Mesodermal cell (in vitro differentiated cells): ENCODE measurements around the gene KCNE4.

ENCODE experiments used
- H3K27ac ChIP-seq: 2 replicates; pipeline ENCODE4 v1.7.0; 2013; ENCODE audit warnings: mild to moderate bottlenecking, low read depth, low read length, moderate library complexity; ENCODE audit not compliant: severe bottlenecking
- H3K36me3 ChIP-seq: 2 replicates; pipeline ENCODE4 v1.7.1; 2013; ENCODE audit warnings: mild to moderate bottlenecking, low read length, moderate library complexity; ENCODE audit not compliant: control insufficient read depth, insufficient read depth
- H3K4me1 ChIP-seq: one replicate; pipeline ENCODE4 v1.7.1; 2013; ENCODE audit warnings: mild to moderate bottlenecking, low read length; ENCODE audit not compliant: insufficient read depth, control insufficient read depth, poor library complexity, severe bottlenecking
- H3K4me3 ChIP-seq: 2 replicates; pipeline ENCODE4 v1.7.0; 2013; ENCODE audit warnings: low read length, control low read depth, mild to moderate bottlenecking; ENCODE audit not compliant: insufficient read depth, poor library complexity, severe bottlenecking; ENCODE audit errors: extremely low read depth
- H3K9me3 ChIP-seq: 2 replicates; pipeline ENCODE4 v1.7.1; 2013; ENCODE audit warnings: mild to moderate bottlenecking, low read length, moderate library complexity; ENCODE audit not compliant: control insufficient read depth
- WGBS, 2 experiments: methylation state at CpG; one replicate each; pipeline ENCODE4 v1.1.5; 2013; ENCODE audit warnings: missing lambda C conversion rate in 2 of 2; ENCODE audit not compliant: insufficient coverage in 2 of 2; 5-methylcytosine and 5-hydroxymethylcytosine counted together

KCNE4 gene

DNA sequence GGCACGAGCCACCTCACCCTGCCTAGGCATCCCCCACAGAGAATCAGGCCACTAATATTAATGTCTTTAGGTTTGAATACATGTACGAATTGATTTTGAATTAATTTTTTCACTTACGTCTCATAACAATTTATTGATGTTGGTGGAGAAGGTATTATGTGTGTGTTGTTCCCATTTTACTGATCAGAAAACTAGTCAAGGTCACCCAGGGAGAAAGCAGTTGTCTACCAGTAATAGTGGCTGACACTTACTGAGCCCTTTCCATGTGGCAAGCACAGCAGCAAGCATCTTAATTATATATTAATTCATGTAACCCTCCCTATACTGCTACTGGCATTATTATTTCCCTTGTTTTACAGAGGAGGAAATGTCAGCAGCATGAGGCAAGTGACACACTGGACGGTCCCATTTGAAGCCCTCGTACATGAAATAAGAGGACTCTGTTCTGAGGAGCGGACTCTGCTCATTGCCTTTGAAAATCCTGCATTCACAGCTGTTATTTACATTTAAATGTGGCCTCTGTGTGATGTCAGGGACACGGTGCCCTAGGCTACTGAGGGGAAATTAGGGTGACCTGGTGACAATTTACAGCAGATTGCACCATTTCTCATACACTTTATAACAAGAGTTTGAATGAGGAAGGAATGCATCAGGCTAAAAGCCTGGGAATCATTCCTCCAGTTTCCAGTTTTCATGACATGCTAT lies 30.9 kb upstream of the KCNE4 start:
- H3K4me3 ChIP-seq: no peak overlapping the region
- no peak overlapping the region for H3K27ac ChIP-seq
- H3K4me1 ChIP-seq: no peaks in the 10 kb centered on the region
- H3K9me3 ChIP-seq: peaks cover 8% of the 10 kb centered on the region
- WGBS, 2 experiments: 71 to 73% methylated on average over 2 to 3 of the region's 7 CpGs
- H3K36me3 ChIP-seq: no peaks in the 10 kb centered on the region

DNA sequence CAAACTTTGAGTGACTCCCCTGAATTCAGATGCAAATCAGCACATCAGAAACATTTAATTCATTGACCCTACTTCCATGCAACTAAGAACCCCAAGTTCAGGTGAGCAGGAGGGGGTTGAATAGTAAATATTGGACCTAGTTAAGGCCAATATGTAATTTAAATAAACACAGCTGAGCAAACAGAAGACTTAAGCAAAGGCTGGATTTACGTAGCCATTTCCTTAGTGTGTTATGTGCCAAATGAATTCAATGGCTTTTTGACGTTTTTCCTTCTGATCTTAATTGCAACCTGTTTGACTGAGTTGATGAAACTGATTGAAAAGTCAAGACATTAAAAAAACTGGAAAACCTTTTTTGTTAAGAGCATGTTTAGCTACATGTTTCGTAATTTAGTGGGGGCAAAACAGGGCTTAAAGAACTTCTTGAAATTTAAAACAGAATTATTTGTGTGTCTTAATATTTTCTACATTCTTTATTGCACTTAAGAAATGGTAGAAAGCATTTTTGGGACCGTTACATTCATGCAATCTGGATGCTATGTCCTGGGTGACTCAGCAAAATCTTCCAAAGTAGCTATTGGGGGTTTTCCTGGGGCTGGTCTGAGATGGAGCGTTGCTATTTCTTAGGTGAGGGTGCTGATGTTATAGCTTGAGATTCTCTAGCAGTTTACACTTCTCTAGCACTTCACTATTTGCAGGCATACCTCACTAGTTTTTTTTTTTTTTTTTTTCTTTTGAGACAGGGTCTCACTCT lies 25.5 kb upstream of the KCNE4 start:
- no peak overlapping the region for H3K27ac ChIP-seq
- no peaks in the 10 kb centered on the region for H3K36me3 ChIP-seq
- no peaks in the 10 kb centered on the region for H3K9me3 ChIP-seq
- peaks cover 2% of the 10 kb centered on the region for H3K4me1 ChIP-seq
- H3K4me3 ChIP-seq: no peak overlapping the region
- WGBS, 2 experiments: 83% methylated on average over 2 to 4 of the region's 5 CpGs

DNA sequence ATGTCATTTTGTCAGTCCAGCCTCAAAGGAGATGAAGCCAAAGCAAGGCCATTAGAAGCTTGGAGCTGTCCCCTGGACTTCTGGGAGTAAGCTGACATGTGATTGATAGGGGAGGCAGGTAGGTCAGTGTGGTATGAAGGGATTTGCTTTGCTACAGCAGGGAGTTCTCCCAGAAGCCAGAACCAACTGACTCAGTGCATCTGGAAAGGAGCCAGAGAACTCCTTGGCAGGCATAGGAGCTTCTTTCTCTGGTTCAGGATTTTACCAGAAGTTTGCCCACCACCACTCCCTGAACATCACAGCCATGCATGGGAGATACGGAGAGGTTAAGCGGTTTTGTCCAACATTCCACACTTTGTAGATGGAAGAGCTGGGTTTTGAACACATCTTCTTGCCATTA lies 24.5 kb upstream of the KCNE4 start:
- Histone ChIP-seq H3K9me3 (peaks cover 9% of the 10 kb centered on the region), H3K4me3 (no peak overlapping the region), H3K36me3 (no peaks in the 10 kb centered on the region), H3K27ac (no peak overlapping the region), H3K4me1 (peaks cover 2% of the 10 kb centered on the region)
- 100% methylated on average over 1 of the region's 2 CpGs; no CpG with 5 or more reads in 1 of the 2 experiments for WGBS, 2 experiments

DNA sequence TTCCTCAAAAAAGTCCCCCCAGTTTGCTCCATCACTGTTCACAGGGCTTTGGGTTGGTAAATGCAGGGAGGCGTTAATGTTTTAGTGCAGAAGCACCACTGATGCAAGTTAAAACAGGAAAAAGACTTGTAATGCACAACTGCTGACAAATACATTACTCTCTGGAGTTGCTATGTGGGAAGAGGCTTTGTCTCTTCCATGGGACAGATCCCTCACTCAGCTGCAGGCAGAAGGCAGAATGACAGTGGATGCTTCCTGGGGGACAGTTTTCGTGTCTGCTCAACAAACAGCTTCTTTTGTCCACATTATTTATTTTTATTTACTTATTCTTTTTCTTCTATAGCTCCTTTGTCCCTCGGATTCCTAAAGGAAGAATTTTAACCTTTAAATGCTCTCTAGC lies 22.7 kb upstream of the KCNE4 start:
- Histone ChIP-seq H3K36me3 (no peaks in the 10 kb centered on the region), H3K4me1 (peaks cover 2% of the 10 kb centered on the region), H3K27ac (no peak overlapping the region), H3K4me3 (no peak overlapping the region), H3K9me3 (peaks cover 14% of the 10 kb centered on the region)
- WGBS, 2 experiments: 60 to 100% methylated on average over 1 of the region's 3 CpGs

DNA sequence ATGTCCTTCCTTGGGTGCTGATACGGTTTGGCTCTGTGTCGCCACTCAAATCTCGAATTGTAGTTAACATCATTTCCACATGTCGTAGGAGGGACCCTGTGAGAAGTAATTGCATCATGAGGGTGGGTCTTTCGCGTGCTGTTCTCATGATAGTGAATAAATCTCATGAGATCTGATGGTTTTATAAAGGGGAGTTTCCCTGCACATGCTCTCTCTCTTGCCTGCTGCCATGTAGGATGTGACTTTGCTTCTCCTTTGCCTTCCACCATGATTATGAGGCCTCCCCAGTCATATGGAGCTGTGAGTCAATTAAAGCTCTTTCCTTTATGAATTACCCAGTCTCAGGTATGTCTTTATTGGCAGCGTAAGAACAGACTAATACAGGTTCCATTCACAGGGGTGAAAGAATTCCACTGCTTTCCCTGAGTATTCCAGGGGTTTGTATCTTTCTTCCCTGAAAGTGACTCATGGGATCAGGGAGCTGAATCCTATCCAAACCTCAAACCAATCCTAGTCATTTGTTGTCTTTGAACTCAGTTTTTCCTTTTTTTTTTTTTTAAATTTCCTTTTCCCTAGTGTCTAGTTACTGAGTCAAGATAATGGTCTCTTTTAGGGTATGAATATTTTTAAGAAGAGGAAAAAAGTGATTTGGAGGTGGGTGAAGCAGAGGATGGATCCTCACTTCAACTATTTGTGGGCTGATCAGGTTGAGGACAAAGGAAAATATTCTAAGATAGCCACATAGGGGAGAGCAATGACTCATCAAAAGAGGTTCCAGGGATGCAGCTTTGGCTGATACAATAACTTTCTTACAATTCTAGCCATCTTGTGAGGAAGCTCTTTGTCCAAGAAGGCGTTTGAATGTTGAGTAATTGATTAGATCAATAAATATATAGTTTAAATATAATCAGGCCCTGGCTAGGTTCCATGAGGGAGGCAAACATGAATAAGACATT lies 19.5 kb upstream of the KCNE4 start:
- no peak overlapping the region for H3K4me3 ChIP-seq
- no peak overlapping the region for H3K27ac ChIP-seq
- no peaks in the 10 kb centered on the region for H3K4me1 ChIP-seq
- no peaks in the 10 kb centered on the region for H3K36me3 ChIP-seq
- peaks cover 14% of the 10 kb centered on the region for H3K9me3 ChIP-seq
- WGBS, 2 experiments: 91 to 95% methylated on average over 6 to 7 of the region's 8 CpGs

DNA sequence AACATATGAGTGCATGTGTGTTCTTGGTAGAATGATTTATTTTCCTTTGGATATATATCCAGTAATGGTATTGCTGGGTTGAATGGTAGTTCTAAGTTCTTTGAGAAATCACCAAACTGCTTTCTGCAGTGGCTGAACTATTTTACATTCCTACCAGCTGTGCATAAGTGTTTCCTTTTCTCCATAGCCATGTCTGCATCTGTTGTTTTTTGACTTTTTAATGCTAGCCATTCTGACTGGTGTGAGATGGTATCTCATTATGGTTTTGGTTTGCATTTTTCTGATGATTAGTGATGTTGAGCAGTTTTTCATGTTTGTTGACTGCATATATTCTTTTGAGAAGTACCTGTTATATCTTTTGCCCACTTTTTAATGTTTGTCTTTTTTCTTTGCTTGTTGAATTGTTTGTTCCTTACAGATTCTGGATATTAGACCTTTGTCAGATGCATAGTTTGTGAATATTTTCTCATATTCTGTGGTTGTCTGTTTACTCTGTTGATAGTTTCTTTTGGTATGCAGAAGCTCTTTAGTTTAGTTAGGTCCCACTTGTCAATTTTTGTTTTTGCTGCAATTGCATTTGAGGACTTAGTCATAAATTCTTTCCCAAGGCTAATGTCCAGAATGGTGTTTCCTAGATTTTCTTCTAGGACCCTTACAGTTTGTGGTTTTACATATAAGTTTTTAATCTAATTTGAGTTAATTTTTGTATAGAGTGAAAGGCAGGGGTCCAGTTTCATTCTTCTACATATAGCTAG lies 17.6 kb upstream of the KCNE4 start:
- Histone ChIP-seq H3K27ac (no peak overlapping the region), H3K9me3 (peaks cover 14% of the 10 kb centered on the region), H3K36me3 (no peaks in the 10 kb centered on the region), H3K4me1 (no peaks in the 10 kb centered on the region), H3K4me3 (no peak overlapping the region)

DNA sequence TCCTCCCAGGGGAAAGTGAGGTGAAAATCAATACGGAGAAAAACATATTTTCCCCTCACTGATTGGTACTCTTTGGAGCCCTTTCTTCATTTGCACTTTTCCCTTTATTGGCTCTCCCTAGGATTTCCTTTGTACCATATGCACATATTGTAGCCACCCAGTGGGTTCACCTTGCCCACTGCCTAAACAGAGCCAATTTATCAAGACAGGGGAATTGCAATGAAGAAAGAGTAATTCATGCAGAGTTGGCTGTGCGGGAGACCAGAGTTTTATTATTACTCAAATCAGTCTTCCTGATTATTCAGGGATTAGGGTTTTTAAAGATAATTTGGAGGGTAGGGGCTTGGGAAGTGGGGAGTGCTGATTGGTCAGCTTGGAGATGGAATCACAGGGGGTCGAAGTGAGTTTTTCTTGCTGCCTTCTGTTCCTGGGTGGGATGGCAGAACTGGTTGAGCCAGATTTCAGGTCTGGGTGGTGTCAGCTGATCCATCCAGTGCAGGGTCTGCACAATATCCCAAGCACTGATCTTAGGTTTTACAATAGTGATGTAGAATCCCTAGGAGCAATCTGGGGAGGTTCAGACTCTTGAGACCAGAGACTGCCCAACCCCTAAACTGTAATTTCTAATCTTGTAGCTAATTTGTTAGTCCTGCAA lies 15.1 kb upstream of the KCNE4 start:
- no peaks in the 10 kb centered on the region for H3K36me3 ChIP-seq
- H3K27ac ChIP-seq: no peak overlapping the region
- peaks cover 4% of the 10 kb centered on the region for H3K4me1 ChIP-seq
- H3K9me3 ChIP-seq: peaks cover 11% of the 10 kb centered on the region
- 55 to 83% methylated on average over 1 to 2 of the region's 3 CpGs for WGBS, 2 experiments
- no peak overlapping the region for H3K4me3 ChIP-seq

DNA sequence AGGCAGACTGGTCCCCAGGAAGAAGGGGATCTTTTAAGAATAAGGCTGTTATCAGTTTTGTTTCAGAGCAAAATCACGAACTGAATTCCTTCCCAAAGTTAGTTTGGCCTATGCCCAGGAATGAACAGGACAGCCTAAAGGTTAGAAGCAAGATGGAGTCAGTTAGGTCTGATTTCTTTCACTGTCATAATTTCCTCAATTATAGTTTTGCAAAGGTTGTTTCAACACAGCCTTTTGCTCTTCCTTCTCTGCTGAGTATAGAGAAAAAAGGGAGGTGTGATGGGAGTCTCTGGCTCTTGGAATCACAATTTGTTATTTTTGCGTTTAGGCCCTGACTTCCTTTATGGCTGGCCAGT lies 14.6 kb upstream of the KCNE4 start:
- WGBS, 2 experiments: 88 to 93% methylated on average over 1 to 2 of the region's 2 CpGs
- no peak overlapping the region for H3K4me3 ChIP-seq
- H3K27ac ChIP-seq: no peak overlapping the region
- peaks cover 6% of the 10 kb centered on the region for H3K9me3 ChIP-seq
- peaks cover 4% of the 10 kb centered on the region for H3K4me1 ChIP-seq
- H3K36me3 ChIP-seq: no peaks in the 10 kb centered on the region

DNA sequence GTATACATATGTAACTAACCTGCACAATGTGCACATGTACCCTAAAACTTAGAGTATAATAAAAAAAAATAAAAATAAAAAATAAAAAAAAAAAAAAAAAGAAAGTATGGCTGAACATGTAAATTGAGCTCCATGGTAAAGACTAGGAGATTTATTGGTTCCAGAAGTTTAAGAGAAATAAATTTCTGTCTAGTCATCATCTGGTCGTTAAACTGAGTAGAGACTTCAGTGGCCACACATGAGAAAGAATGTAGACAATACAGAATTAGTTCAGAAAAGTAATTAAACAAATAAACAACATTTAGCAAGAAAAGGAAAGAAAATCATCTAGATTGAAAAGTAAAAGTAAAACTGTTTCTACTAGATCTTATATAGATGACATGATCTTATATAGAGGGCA lies 12.4 kb upstream of the KCNE4 start:
- no peaks in the 10 kb centered on the region for H3K9me3 ChIP-seq
- no peak overlapping the region for H3K4me3 ChIP-seq
- H3K36me3 ChIP-seq: no peaks in the 10 kb centered on the region
- H3K27ac ChIP-seq: no peak overlapping the region
- 80% methylated on average over 1 of the region's 1 CpG; no CpG with 5 or more reads in 1 of the 2 experiments for WGBS, 2 experiments
- H3K4me1 ChIP-seq: peaks cover 10% of the 10 kb centered on the region

DNA sequence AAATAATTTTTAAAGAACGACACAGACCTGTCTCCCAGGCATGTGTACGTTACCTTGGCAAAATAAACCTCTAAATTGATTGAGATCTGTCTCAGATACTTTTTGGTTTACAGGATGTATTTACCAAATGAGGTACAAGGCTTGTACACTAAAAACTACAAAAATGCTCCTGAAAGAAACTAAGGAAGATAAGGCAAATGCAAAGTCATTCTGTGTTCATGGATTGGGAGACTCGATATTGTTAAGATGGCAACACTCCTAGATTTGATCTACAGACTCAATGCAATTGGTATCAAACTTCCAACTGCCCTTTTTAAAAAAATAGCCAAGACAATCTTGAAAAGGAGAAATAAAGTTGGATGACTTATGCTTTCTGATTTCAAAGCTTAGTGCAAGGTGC lies 11.5 kb upstream of the KCNE4 start:
- Histone ChIP-seq H3K36me3 (no peaks in the 10 kb centered on the region), H3K4me1 (peaks cover 10% of the 10 kb centered on the region), H3K4me3 (no peak overlapping the region), H3K27ac (no peak overlapping the region), H3K9me3 (no peaks in the 10 kb centered on the region)
- 93 to 100% methylated on average over 1 to 2 of the region's 3 CpGs for WGBS, 2 experiments
